ENCODE results near the gene CARM1.
"Not testable (repeated sequence)": the region's sequence is repeated elsewhere in the genome, so short reads cannot be mapped to it uniquely, and the experiment has no call there.

Gene CARM1

GRCh38 chr19:10870955-10871603 is at the start of gene CARM1:
Gene CARM1 (plus strand): TSS chr19:10871553. CDS start chr19:10871703, 150 bp downstream.
- DNase-seq (ENCODE audit: low spot score) = peak; percentile 100

GRCh38 chr19:10823690-10824089 is 47.7 kb upstream of the CARM1 start:
- DNase-seq (ENCODE audit: low spot score) = no peak

DNA sequence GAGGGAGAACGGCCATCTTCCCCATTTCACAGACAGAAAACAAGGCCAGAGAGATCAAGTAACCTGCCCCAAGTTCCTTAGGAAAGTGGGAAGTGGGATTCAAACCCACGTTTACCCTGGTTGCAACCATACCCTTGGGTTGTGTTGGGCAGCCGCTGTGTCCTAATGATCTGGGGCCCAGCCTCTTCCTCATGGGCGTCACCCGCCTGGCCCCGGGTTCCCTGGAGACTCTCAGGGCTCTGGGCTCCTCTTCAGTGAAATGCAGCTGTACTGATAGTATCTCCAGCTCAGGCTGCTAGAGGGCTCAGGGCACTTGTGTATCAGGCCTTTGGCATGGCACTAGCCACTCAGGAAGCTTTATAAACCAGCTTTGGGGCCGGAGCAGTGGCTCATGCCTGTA is 45.1 kb upstream of the CARM1 start:
- DNase-seq (ENCODE audit: low spot score) = no peak

- DNase-seq (ENCODE audit: low spot score) = no peak
Observed at GRCh38 chr19:10826846-10827245, 44.5 kb upstream of the CARM1 start.

DNA sequence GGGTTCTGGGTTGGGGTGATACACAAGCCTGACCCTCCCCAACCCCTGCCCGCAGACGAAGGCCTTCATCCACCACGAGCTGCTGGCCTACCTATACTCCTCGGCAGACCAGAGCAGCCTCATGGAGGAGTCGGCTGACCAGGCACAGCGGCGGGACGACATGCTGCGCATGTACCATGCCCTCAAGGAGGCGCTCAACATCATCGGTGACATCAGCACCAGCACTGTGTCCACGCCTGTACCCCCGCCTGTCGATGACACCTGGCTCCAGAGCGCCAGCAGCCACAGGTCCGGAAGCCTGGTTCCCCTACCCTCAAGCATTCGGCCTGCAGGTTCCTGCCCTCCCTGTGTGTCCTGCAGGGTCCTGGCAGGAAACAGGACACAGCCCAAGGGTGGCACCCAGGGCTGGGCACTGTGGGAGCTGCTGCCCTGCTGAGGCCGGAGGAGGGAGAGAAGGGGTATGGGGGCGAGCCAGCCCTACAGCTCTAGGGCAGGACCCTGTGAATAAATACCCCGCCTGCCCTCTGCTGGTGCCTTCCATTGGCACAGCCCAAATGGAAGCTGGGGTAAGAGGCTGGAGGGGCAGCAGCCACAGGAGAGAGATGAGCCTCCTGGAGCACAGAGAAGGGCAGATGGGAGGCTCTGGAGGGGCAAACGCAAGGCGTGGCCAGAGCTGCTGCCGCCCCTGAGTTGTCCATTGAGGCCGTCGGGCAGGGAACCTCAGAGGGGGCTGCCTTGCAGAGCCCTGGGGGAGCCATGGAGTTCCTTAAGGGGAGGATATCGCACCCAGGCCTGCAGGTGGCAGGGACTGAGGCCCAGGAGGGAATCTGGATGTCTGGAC is 42.2 kb upstream of the CARM1 start:
- no peak for DNase-seq (ENCODE audit: low spot score)

- DNase-seq (ENCODE audit: low spot score) = no peak
Observed at GRCh38 chr19:10829967-10830366, 41.4 kb upstream of the CARM1 start.

DNA sequence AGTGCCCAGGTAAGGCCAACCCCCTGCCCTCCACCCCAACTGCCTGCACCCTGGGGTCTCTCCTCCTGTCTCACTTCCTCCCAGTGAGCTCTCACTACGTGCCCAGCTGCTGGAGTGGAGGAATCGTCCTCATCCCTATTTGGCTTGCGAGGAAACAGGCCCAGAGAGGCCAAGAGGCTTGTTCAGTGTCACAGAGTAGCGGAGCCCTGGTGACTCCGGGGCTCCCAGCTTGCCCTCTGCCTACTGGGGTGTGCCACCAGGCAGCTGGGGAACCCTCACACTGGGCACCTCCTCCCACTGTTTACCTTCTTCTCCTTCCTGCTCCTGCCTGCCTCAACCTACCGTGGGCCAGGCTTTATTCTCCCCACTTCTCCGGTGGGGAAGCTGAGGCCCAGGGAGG is 41.0 kb upstream of the CARM1 start:
- no peak for DNase-seq (ENCODE audit: low spot score)

GRCh38 chr19:10830931-10831779 is 40.2 kb upstream of the CARM1 start:
- no peak for DNase-seq (ENCODE audit: low spot score)

DNA sequence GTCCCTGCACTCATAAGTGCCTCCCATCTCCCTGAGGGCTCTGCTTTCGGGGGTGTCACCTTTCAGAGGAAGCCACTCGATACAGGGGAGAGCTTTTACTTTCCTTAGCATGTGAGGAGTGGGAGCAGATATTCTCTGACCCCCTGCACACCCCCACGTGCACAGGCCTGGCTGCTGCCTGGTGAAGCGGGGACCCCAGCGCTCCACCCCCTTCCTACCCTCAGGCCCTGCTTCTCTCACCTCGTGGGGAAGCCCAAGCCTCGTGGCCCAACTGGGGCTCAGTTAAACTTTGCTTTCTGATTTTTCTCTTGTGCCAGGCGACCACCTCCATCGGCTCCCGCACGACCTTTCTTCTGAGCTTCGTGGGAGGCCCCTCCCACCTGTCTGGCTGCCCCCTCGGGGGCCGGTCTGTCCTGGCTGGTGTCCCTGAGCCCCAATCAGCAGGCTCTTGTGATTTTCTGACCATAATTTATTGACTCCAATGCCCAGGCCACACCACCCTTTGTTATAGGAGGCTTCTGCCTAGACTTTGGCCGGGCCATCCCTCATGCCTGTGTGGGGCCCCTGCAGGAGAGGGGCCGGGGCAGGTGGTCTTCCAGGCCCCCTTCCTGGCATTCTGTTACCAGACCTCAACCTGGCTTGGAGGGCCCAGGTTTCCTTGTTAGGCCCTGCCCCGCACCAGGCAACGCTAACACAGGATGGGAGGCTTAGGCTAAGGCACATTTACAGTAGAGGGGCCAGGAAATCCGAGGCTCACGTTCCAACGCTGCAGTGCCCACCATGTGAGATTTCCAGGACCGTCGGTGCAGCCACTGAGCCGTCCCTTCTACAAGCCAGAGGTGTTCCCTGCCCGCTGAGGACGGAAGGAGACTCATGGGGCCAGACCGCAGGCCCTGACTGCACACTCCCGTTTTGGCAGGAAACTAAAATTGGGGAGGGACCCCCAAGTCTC is 39.1 kb upstream of the CARM1 start:
- no peak for DNase-seq (ENCODE audit: low spot score)

GRCh38 chr19:10832939-10833296 is 38.4 kb upstream of the CARM1 start:
- no peak for DNase-seq (ENCODE audit: low spot score)

- DNase-seq (ENCODE audit: low spot score) = no peak
Observed at GRCh38 chr19:10835089-10835753, 36.1 kb upstream of the CARM1 start.

GRCh38 chr19:10835754-10836478 is 35.4 kb upstream of the CARM1 start, which contains the start of gene TMED1:
Gene TMED1 (minus strand): TSS chr19:10836212. CDS start chr19:10836191, 21 bp downstream.
- peak; percentile 98 for DNase-seq (ENCODE audit: low spot score)

DNA sequence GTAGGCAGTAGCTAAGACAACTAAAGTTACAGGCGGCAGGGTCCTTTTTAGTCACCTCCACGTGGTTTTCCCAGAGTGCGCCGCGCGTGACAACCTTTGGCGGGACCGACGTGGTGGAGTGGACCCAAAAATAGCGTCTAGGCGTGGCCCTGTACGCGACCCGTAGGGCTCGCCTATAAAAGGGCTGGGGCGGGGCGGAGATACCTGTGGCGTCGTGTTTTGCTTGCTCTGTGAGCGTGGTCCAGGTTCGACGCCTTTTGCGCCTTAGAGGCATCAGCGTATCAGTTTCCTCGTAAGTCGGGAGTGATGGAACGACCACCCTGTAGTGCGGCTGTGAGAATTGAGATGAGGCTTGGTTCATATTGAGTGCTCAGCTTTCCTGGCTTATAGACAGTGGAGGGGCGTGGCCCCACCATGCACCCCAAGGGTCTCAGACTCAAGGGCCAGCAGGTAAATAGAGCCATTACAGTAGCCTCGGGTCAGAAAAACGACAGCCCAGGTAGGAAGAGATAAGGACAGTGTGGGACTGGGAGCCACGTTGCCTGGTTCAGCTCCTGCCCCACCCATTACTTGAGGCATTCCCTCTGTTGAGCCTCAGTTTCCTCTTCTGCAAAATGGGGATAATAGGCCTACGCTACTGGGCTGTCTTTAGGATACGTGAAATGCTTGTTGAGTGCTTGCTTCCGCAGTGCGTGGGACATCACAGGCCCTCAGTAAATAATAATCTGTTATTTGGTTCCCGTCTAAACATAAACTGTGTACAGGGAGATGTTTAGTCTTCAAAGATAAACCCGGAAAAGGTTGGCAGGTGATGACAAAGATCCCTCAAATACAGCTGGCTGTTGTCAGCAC is 34.6 kb upstream of the CARM1 start:
- no peak for DNase-seq (ENCODE audit: low spot score)

DNA sequence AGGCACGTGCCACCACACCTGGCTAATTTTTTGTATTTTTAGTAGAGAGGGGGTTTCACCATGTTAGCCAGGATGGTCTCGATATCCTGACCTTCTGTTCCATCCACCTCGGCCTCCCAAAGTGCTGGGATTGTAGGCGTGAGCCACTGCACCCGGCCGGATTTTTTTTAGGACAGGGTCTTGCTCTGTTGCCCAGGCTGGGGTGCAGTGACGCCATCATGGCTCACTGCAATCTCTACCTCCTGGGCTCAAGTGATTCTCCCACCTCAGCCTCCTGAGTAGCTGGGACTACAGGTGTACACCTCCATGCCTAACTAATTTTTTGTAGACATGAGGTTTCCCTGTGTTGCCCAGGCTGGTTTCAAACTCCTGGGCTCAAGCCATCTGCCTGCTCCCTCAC is 33.7 kb upstream of the CARM1 start:
- not testable (repeated sequence) for DNase-seq (ENCODE audit: low spot score)

DNA sequence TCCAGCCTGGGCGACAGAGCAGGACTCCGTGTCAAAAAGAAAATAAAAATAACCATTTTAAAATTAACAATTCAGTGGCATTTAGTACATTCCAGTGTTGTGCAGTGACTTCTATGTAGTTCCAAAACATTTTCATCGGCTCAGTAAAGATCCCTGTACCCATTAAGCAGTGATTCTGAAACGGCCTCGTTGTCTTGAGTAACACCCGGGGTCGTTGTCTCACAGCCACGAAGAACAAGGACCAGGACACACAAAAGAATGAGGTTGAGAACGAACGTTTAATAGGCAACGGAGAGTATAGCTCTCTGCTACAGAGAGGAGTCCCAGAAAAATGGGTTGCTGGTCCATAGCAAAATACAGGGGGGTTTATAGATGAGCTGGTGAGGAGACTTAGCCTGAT is 33.0 kb upstream of the CARM1 start:
- DNase-seq (ENCODE audit: low spot score) = no peak

- no peak for DNase-seq (ENCODE audit: low spot score)
Observed at GRCh38 chr19:10839114-10840050, 32.0 kb upstream of the CARM1 start.

DNA sequence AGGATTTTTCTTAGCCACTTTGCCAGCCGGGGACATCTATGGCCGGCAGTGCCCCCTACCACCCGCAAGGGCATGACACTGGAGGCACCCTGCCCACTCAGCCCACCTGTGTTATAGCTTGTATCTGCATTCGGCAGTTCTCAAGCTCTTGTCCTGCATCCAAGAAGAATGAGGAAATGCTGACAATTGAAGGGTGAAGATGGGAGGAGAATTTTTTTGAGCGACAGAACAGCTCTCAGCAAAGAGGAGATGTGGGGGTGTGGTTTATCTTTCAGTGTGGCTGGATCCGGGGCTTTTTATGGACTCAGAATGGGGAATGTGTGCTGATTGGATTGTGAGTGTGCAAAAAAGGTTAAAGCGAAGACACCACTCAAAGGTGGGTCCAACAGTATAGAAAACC is 28.6 kb upstream of the CARM1 start:
- DNase-seq (ENCODE audit: low spot score) = no peak
